KBM-7 (cell line): Measurements from ENCODE around the gene SNTG2.
"Not testable (repeated sequence)": the region's sequence is repeated elsewhere in the genome, so short reads cannot be mapped to it uniquely, and the experiment has no call there.

Experiments used
- DNase-seq: peaks from one replicate; pipeline ENCODE4 v3.0.0-alpha.2; 2015
- in situ Hi-C: fragments of 300-500 bp; cut with MboI; formaldehyde crosslinking; loops from 2 replicates; pipeline ENCODE4 v1.14.3; 2020; ENCODE audit warnings: low sequenced_read_pairs, low pct_unique_long_range_greater_than_20kb, mixed read lengths

SNTG2 gene

GRCh38 chr2:1360557-1361250 is 410.1 kb downstream of the SNTG2 start:
- no peak for DNase-seq
- in situ Hi-C loops: no loop called here

GRCh38 chr2:1363367-1363766 is 412.7 kb downstream of the SNTG2 start:
- in situ Hi-C loops: no loop called here
- DNase-seq: no peak

GRCh38 chr2:1366546-1367134 is 416.0 kb downstream of the SNTG2 start:
- DNase-seq: no peak
- in situ Hi-C loops: no loop called here

- no peak for DNase-seq
- in situ Hi-C loops: no loop called here
Measured at GRCh38 chr2:1367601-1368000, 417.0 kb downstream of the SNTG2 start.

GRCh38 chr2:1369905-1370304 is 419.3 kb downstream of the SNTG2 start:
- in situ Hi-C loops: no loop called here

GRCh38 chr2:1370461-1370860 is 419.8 kb downstream of the SNTG2 start:
- in situ Hi-C loops: no loop called here
- DNase-seq: no peak

More at GRCh38 chr2:1369905-1370304, 419.3 kb downstream of the SNTG2 start:
- DNase-seq: no peak

- DNase-seq: no peak
- in situ Hi-C loops: no loop called here
Measured at GRCh38 chr2:1371082-1371481, 420.4 kb downstream of the SNTG2 start.

GRCh38 chr2:1373830-1374229 is 423.2 kb downstream of the SNTG2 start:
- in situ Hi-C loops: no loop called here
- no peak for DNase-seq

GRCh38 chr2:1374287-1374686 is 423.6 kb downstream of the SNTG2 start:
- in situ Hi-C loops: no loop called here

GRCh38 chr2:1375794-1376193 is 425.1 kb downstream of the SNTG2 start:
- DNase-seq: no peak
- in situ Hi-C loops: no loop called here

More at GRCh38 chr2:1374287-1374686, 423.6 kb downstream of the SNTG2 start:
- DNase-seq: no peak

- DNase-seq: no peak
- in situ Hi-C loops: no loop called here
Measured at GRCh38 chr2:1377473-1377872, 426.8 kb downstream of the SNTG2 start.

GRCh38 chr2:1378456-1379150 is 428.0 kb downstream of the SNTG2 start:
- in situ Hi-C loops: no loop called here

GRCh38 chr2:1381644-1382043 is 431.0 kb downstream of the SNTG2 start:
- in situ Hi-C loops: no loop called here
- DNase-seq: no peak

More at GRCh38 chr2:1378456-1379150, 428.0 kb downstream of the SNTG2 start:
- DNase-seq: no peak

- in situ Hi-C loops: not testable (repeated sequence)
Measured at GRCh38 chr2:1387954-1388725, 437.5 kb downstream of the SNTG2 start.

GRCh38 chr2:1390118-1390517 is 439.5 kb downstream of the SNTG2 start:
- DNase-seq, in situ Hi-C loops: not testable (repeated sequence)

More at GRCh38 chr2:1387954-1388725, 437.5 kb downstream of the SNTG2 start:
- DNase-seq: not testable (repeated sequence)

GRCh38 chr2:1393321-1393720 is 442.7 kb downstream of the SNTG2 start:
- DNase-seq: no peak
- in situ Hi-C loops: no loop called here

- in situ Hi-C loops: no loop called here
- DNase-seq: no peak
Measured at GRCh38 chr2:1394709-1395408, 444.2 kb downstream of the SNTG2 start.

- in situ Hi-C loops: no loop called here
- no peak for DNase-seq
Measured at GRCh38 chr2:1397350-1397749, 446.7 kb downstream of the SNTG2 start.

- in situ Hi-C loops: no loop called here
- no peak for DNase-seq
Measured at GRCh38 chr2:1398191-1398590, 447.5 kb downstream of the SNTG2 start.
